ENCODE measurements around the gene ARMC9. TPM values are rescaled to one million over a fixed set of nuclear protein-coding genes. Genes with fewer than 3 reads are reported as not detected.

ARMC9 gene
- total and polyA plus RNA-seq, 8 donors, result 3.7 to 15.0 (median 8.1) TPM

DNA sequence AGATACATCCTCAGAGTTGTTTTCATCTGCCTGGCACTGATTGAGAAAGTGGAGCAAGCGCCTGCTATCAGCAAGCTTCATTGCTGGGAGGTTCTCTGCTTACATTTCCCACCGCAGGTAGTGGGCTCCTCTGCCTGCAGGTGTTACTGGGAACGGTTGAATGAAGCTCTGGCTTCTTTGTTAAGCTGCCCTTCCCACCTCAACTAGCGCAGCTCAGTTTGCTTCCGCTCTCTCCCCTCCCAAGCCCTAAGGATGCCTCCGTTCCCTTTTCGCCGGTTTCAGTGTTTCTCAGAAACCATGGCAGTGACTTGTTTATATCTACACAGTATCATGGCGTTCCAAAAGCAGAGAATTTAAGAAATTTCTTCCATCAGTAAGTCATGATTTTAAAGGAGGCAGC is 124.9 kb downstream of the ARMC9 start:
- no peak for ATAC-seq
- TF ChIP-seq, protein P1, sequence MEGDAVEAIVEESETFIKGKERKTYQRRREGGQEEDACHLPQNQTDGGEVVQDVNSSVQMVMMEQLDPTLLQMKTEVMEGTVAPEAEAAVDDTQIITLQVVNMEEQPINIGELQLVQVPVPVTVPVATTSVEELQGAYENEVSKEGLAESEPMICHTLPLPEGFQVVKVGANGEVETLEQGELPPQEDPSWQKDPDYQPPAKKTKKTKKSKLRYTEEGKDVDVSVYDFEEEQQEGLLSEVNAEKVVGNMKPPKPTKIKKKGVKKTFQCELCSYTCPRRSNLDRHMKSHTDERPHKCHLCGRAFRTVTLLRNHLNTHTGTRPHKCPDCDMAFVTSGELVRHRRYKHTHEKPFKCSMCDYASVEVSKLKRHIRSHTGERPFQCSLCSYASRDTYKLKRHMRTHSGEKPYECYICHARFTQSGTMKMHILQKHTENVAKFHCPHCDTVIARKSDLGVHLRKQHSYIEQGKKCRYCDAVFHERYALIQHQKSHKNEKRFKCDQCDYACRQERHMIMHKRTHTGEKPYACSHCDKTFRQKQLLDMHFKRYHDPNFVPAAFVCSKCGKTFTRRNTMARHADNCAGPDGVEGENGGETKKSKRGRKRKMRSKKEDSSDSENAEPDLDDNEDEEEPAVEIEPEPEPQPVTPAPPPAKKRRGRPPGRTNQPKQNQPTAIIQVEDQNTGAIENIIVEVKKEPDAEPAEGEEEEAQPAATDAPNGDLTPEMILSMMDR (IDR thresholded peaks at IDR 0.05), result no peak
- Histone ChIP-seq H3K9me3 (no peaks in the 10 kb centered on the region), H3K36me3 (no peaks in the 10 kb centered on the region), H3K4me3 (no peak overlapping the region), H3K27ac (no peak overlapping the region), H3K27me3 (no peaks in the 10 kb centered on the region), H3K4me1 (peaks cover 0 to 3% (median 0%) of the 10 kb centered on the region in 3 donors)
- DNase-seq, result no peak
- 87 to 88% methylated on average over 9 of the region's 9 CpGs for WGBS, 2 donors
- intact Hi-C loops (cut with DNase I), result no loop called here
- no peak for FAIRE-seq

DNA sequence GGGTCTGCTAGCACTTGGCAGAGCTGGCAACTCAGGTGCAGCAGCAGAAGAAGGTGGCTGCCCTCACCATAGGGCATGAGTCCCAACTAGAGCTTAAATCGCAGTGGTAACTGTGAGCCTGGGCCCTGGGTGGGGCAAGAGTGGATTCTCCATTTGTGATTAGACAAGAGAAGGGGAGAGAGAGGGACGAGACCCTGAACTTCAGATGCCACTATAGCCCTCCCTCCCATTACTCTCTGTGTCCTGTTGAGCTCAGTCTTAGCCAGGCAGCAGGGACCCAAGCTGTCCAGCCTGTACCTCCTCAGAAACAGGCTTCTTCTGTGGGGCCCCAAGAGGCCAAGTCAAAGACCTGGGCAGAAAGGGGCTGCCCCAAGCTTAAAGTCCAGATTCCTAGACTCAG is 127.4 kb downstream of the ARMC9 start:
- intact Hi-C loops (cut with DNase I), result no loop called here
- H3K4me3 ChIP-seq, result no peak overlapping the region
- no peaks in the 10 kb centered on the region for H3K9me3 ChIP-seq
- H3K27me3 ChIP-seq, result no peaks in the 10 kb centered on the region
- TF ChIP-seq, protein P1 (IDR thresholded peaks at IDR 0.05), result no peak
- H3K27ac ChIP-seq, result no peak overlapping the region
- FAIRE-seq, result no peak
- WGBS, 2 donors, result 91 to 93% methylated on average over 2 of the region's 2 CpGs
- ATAC-seq, result no peak
- H3K4me1 ChIP-seq, result peaks cover 0 to 2% (median 0%) of the 10 kb centered on the region in 3 donors
- DNase-seq, result no peak
- no peaks in the 10 kb centered on the region for H3K36me3 ChIP-seq

DNA sequence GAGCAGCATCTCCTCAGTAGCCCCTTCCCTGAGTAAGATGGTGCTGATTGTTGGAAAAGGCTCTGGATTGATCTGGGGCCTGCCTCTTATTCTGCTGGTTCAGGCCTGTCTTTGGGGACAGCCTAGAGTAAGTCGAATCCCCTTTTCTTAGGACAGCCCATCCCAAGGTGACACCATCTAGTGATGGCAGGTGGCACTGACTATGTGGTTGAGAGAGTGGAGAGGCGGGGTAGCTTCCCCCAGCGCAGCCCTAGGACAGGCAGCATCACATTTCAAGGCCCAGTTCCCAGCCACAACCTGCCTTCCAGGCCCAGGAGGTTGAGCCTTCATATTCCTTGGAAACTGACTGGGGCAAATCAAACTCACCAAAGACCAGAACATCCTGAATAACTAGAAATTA is 128.0 kb downstream of the ARMC9 start:
- Histone ChIP-seq H3K9me3 (no peaks in the 10 kb centered on the region), H3K4me1 (no peaks in the 10 kb centered on the region), H3K27me3 (no peaks in the 10 kb centered on the region), H3K36me3 (no peaks in the 10 kb centered on the region), H3K27ac (no peak overlapping the region), H3K4me3 (no peak overlapping the region)
- intact Hi-C loops (cut with DNase I), result no loop called here
- TF ChIP-seq, protein P1 (IDR thresholded peaks at IDR 0.05), result no peak
- 82 to 93% methylated on average over 3 of the region's 3 CpGs for WGBS, 2 donors
- DNase-seq, result no peak
- ATAC-seq, result no peak
- no peak for FAIRE-seq

DNA sequence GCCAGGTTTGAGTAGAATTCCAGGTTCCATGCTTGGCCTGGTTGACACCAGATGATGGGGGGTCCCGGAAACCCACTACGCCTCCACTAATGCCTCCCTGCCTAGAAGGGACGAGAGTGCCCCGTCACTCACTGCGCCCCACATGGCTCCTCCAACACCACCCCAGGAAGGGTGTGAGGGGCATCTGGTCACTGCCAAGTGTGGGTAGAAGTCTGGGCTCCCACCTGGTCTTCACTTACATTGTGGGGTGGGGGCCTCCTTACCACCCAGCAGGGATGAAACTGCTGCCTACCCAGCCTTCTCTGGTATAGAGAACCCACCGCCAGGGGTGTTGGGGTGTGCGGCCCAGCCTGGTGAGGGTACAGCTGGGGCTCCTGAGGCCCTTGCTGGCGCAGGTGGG is 131.9 kb downstream of the ARMC9 start:
- no peak overlapping the region for H3K4me3 ChIP-seq
- TF ChIP-seq, protein P1 (IDR thresholded peaks at IDR 0.05), result no peak
- DNase-seq, result no peak
- no peak overlapping the region for H3K27ac ChIP-seq
- no peak for ATAC-seq
- no peaks in the 10 kb centered on the region for H3K27me3 ChIP-seq
- no peaks in the 10 kb centered on the region for H3K4me1 ChIP-seq
- intact Hi-C loops (cut with DNase I), result no loop called here
- no peaks in the 10 kb centered on the region for H3K9me3 ChIP-seq
- FAIRE-seq, result no peak
- no peaks in the 10 kb centered on the region for H3K36me3 ChIP-seq
- 90 to 91% methylated on average over 8 of the region's 8 CpGs for WGBS, 2 donors

DNA sequence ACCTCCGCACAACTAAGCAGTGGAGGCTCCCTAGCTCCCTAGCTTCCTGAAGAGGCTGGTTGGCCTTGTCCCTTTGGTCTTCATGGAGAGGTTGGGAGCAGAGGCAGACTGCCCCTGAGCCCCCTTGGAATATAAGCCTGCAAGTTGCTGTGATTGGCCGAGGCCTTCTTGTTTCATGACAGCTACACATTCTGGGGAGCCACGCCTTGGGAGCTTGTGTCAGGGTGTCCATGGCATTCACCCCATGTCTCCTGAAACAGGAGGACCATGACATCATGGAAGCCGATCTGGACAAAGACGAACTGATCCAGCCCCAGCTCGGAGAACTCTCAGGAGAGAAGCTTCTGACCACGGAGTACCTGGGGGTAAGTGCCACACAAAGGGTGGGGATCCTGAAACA is 133.1 kb downstream of the ARMC9 start:
- no peak for FAIRE-seq
- no peak overlapping the region for H3K4me3 ChIP-seq
- TF ChIP-seq, protein P1 (IDR thresholded peaks at IDR 0.05), result no peak
- H3K36me3 ChIP-seq, result no peaks in the 10 kb centered on the region
- H3K4me1 ChIP-seq, result no peaks in the 10 kb centered on the region
- H3K27me3 ChIP-seq, result no peaks in the 10 kb centered on the region
- no peaks in the 10 kb centered on the region for H3K9me3 ChIP-seq
- H3K27ac ChIP-seq, result no peak overlapping the region
- WGBS, 2 donors, result 83% methylated on average over 7 of the region's 7 CpGs
- DNase-seq, result no peak
- ATAC-seq, result no peak
- intact Hi-C loops (cut with DNase I), result no loop called here
